Mesenchymal stem cell (in vitro differentiated cells and primary cell): Measurements from ENCODE around the gene MICAL2.

Experiments used
- DNase-seq: peaks from one replicate; pipeline ENCODE4 v3.0.0-alpha.2; 2013
- H2AFZ ChIP-seq: one replicate; pipeline ENCODE4 v1.6.1; 2013; ENCODE audit warnings: low read depth, mild to moderate bottlenecking, control low read depth, inconsistent platforms, low read length, moderate library complexity
- H2AK5ac ChIP-seq: 2 replicates; pipeline ENCODE4 v1.6.1; 2013; ENCODE audit warnings: low read length, moderate library complexity, mild to moderate bottlenecking, inconsistent platforms; ENCODE audit not compliant: severe bottlenecking
- H2BK120ac ChIP-seq: one replicate; pipeline ENCODE4 v1.6.1; 2013; ENCODE audit warnings: low read depth, mild to moderate bottlenecking, inconsistent platforms, low read length, moderate library complexity
- H2BK12ac ChIP-seq, 2 experiments: one replicate each; pipeline ENCODE4 v1.6.1; 2013; ENCODE audit warnings: inconsistent platforms in 2 of 2, low read length in 2 of 2, mild to moderate bottlenecking in 2 of 2, moderate library complexity in 2 of 2, control low read depth in 1 of 2
- H2BK15ac ChIP-seq: one replicate; pipeline ENCODE4 v1.6.1; 2013; ENCODE audit warnings: mild to moderate bottlenecking, low read depth, inconsistent platforms; ENCODE audit not compliant: poor library complexity, severe bottlenecking
- H2BK5ac ChIP-seq: 2 replicates; pipeline ENCODE4 v1.6.1; 2013; ENCODE audit warnings: low read depth, mild to moderate bottlenecking, low read length, control low read depth, inconsistent platforms; ENCODE audit not compliant: poor library complexity, severe bottlenecking
- H3K14ac ChIP-seq, 2 experiments: one replicate each; pipeline ENCODE4 v1.6.1; 2013; ENCODE audit warnings: inconsistent platforms in 2 of 2, low read length in 2 of 2, control low read depth in 1 of 2, mild to moderate bottlenecking in 1 of 2, moderate library complexity in 1 of 2
- H3K18ac ChIP-seq, 2 experiments: one replicate each; pipeline ENCODE4 v1.6.1; 2013; ENCODE audit warnings: inconsistent platforms in 2 of 2, low read length in 2 of 2, control low read depth in 1 of 2, low read depth in 1 of 2, mild to moderate bottlenecking in 1 of 2
- H3K23ac ChIP-seq, 2 experiments: one replicate each; pipeline ENCODE4 v1.6.1; 2013; ENCODE audit warnings: inconsistent platforms in 2 of 2, low read length in 2 of 2, mild to moderate bottlenecking in 2 of 2, moderate library complexity in 2 of 2, control low read depth in 1 of 2
- H3K27ac ChIP-seq: 2 replicates; pipeline ENCODE4 v1.5.1; 2013; ENCODE audit warnings: mild to moderate bottlenecking, moderate library complexity, low read length, control low read depth, inconsistent platforms; ENCODE audit not compliant: poor library complexity, severe bottlenecking
- H3K27me3 ChIP-seq, 2 experiments: 2 replicates each; pipeline versions ENCODE4 v1.6.1 to v1.7.0; 2013; ENCODE audit warnings: low read length in 2 of 2, mild to moderate bottlenecking in 2 of 2, moderate library complexity in 2 of 2, control low read depth in 1 of 2, inconsistent platforms in 1 of 2; ENCODE audit not compliant: control insufficient read depth in 1 of 2, insufficient read depth in 1 of 2
- H3K36me3 ChIP-seq, 2 experiments: 2 replicates each; pipeline versions ENCODE4 v1.6.1 to v1.7.0; 2013; ENCODE audit warnings: low read length in 2 of 2, control low read depth in 1 of 2, inconsistent platforms in 1 of 2, low read depth in 1 of 2, mild to moderate bottlenecking in 1 of 2; ENCODE audit not compliant: insufficient read depth in 2 of 2, control insufficient read depth in 1 of 2
- H3K4ac ChIP-seq, 2 experiments: one replicate each; pipeline ENCODE4 v1.6.1; 2013; ENCODE audit warnings: inconsistent platforms in 2 of 2, low read length in 2 of 2, mild to moderate bottlenecking in 2 of 2, moderate library complexity in 2 of 2, control low read depth in 1 of 2, low read depth in 1 of 2
- H3K4me1 ChIP-seq: 2 replicates; pipeline ENCODE4 v1.6.1; 2013; ENCODE audit warnings: low read depth, low read length, control low read depth; ENCODE audit not compliant: control insufficient read depth, insufficient read depth
- H3K4me2 ChIP-seq: 2 replicates; pipeline ENCODE4 v1.6.1; 2013; ENCODE audit warnings: low read length, mild to moderate bottlenecking, inconsistent platforms; ENCODE audit not compliant: poor library complexity, severe bottlenecking
- H3K4me3 ChIP-seq, 2 experiments: 2 replicates each; pipeline versions ENCODE4 v1.5.1 to v1.7.0; 2013; ENCODE audit warnings: low read length in 2 of 2, mild to moderate bottlenecking in 2 of 2, control low read depth in 1 of 2, low read depth in 1 of 2; ENCODE audit not compliant: insufficient read depth in 1 of 2
- H3K79me1 ChIP-seq: replicated peaks from 2 replicates; pipeline ENCODE4 v1.6.1; 2013; ENCODE audit warnings: mild to moderate bottlenecking, control low read depth, low read length, inconsistent platforms; ENCODE audit not compliant: poor library complexity, severe bottlenecking
- H3K9ac ChIP-seq: 2 replicates; pipeline ENCODE4 v1.7.0; 2013; ENCODE audit warnings: mild to moderate bottlenecking, low read length, moderate library complexity
- H3K9me3 ChIP-seq: 2 replicates; pipeline ENCODE4 v1.7.0; 2013; ENCODE audit warnings: mild to moderate bottlenecking, low read length; ENCODE audit not compliant: control insufficient read depth
- H4K8ac ChIP-seq: one replicate; pipeline ENCODE4 v1.6.1; 2013; ENCODE audit warnings: inconsistent platforms, mild to moderate bottlenecking, low read length, moderate library complexity
- H4K91ac ChIP-seq: one replicate; pipeline ENCODE4 v1.6.1; 2013; ENCODE audit warnings: mild to moderate bottlenecking, low read length, inconsistent platforms
- WGBS: methylation state at CpG from one replicate; pipeline ENCODE4 v1.1.7; 2013; ENCODE audit warnings: mixed read lengths; 5-methylcytosine and 5-hydroxymethylcytosine counted together

Gene MICAL2

GRCh38 chr11:12170984-12171383, 60.6 kb downstream of the MICAL2 start:
- WGBS = 39% methylated on average over 5 of the region's 5 CpGs
- Histone ChIP-seq H3K4ac (peak overlapping the region; percentile 42 to 93), H2AK5ac (peak overlapping the region; percentile 92), H2AFZ (no peak overlapping the region), H3K18ac (peak overlapping the region; percentile 55 to 80), H3K23ac (no peak overlapping the region), H2BK120ac (peak overlapping the region; percentile 50), H4K8ac (peak overlapping the region; percentile 94), H3K4me1 (peaks cover 23% of the 10 kb centered on the region), H3K4me3 (peak overlapping the region in 1 of 2 experiments; percentile 3), H3K14ac (no peak overlapping the region), H3K27ac (peak overlapping the region; percentile 48), H2BK15ac (peak overlapping the region; percentile 74), H3K4me2 (no peak overlapping the region), H3K9me3 (no peaks in the 10 kb centered on the region), H3K27me3 (no peaks in the 10 kb centered on the region), H4K91ac (peak overlapping the region; percentile 73), H3K9ac (peak overlapping the region; percentile 57), H3K36me3 (peaks cover 8 to 11% of the 10 kb centered on the region in 2 experiments), H3K79me1 (peaks cover 9% of the 10 kb centered on the region), H2BK5ac (no peak overlapping the region), H2BK12ac (peak overlapping the region; percentile 7 to 96)
- peak; percentile 77 for DNase-seq

- H2AFZ ChIP-seq = no peak overlapping the region
- no peak overlapping the region for H4K91ac ChIP-seq
- peaks cover 8 to 11% of the 10 kb centered on the region in 2 experiments for H3K36me3 ChIP-seq
- H2BK120ac ChIP-seq = no peak overlapping the region
- 95% methylated on average over 3 of the region's 3 CpGs for WGBS
- H3K27me3 ChIP-seq = no peaks in the 10 kb centered on the region
- no peak for DNase-seq
- H2AK5ac ChIP-seq = peak overlapping the region; percentile 14
- no peak overlapping the region for H3K4me2 ChIP-seq
- no peaks in the 10 kb centered on the region for H3K9me3 ChIP-seq
- no peak overlapping the region for H3K23ac ChIP-seq
- no peak overlapping the region for H3K9ac ChIP-seq
- peaks cover 21% of the 10 kb centered on the region for H3K4me1 ChIP-seq
- H3K79me1 ChIP-seq = peaks cover 9% of the 10 kb centered on the region
- peak overlapping the region; percentile 81 to 90 for H2BK12ac ChIP-seq
- H3K4ac ChIP-seq = peak overlapping the region in 1 of 2 experiments; percentile 71
- H2BK5ac ChIP-seq = no peak overlapping the region
- H3K14ac ChIP-seq = no peak overlapping the region
- H3K4me3 ChIP-seq = no peak overlapping the region
- H3K18ac ChIP-seq = peak overlapping the region in 1 of 2 experiments; percentile 70
- no peak overlapping the region for H4K8ac ChIP-seq
- H2BK15ac ChIP-seq = no peak overlapping the region
- no peak overlapping the region for H3K27ac ChIP-seq
Measured at GRCh38 chr11:12171921-12172320, 61.5 kb downstream of the MICAL2 start.

GRCh38 chr11:12172493-12173013, 62.2 kb downstream of the MICAL2 start:
- H3K9ac ChIP-seq = no peak overlapping the region
- H3K79me1 ChIP-seq = peaks cover 9% of the 10 kb centered on the region
- no peak overlapping the region for H3K4ac ChIP-seq
- H3K36me3 ChIP-seq = peaks cover 8 to 11% of the 10 kb centered on the region in 2 experiments
- no peaks in the 10 kb centered on the region for H3K9me3 ChIP-seq
- H4K91ac ChIP-seq = no peak overlapping the region
- no peak for DNase-seq
- H3K27ac ChIP-seq = no peak overlapping the region
- no peak overlapping the region for H3K4me3 ChIP-seq
- H3K23ac ChIP-seq = no peak overlapping the region
- no peak overlapping the region for H3K14ac ChIP-seq
- H2BK120ac ChIP-seq = no peak overlapping the region
- no peak overlapping the region for H2BK15ac ChIP-seq
- peaks cover 17% of the 10 kb centered on the region for H3K4me1 ChIP-seq
- no peak overlapping the region for H2AFZ ChIP-seq
- H3K4me2 ChIP-seq = no peak overlapping the region
- 72% methylated on average over 2 of the region's 3 CpGs for WGBS
- no peaks in the 10 kb centered on the region for H3K27me3 ChIP-seq
- H2AK5ac ChIP-seq = peak overlapping the region; percentile 14
- no peak overlapping the region for H4K8ac ChIP-seq
- H2BK5ac ChIP-seq = no peak overlapping the region
- H2BK12ac ChIP-seq = no peak overlapping the region
- H3K18ac ChIP-seq = no peak overlapping the region

GRCh38 chr11:12173111-12173510, 62.7 kb downstream of the MICAL2 start:
- no peak overlapping the region for H2BK15ac ChIP-seq
- no peak overlapping the region for H4K8ac ChIP-seq
- H3K27me3 ChIP-seq = no peaks in the 10 kb centered on the region
- DNase-seq = no peak
- no peak overlapping the region for H4K91ac ChIP-seq
- H3K36me3 ChIP-seq = peaks cover 8% of the 10 kb centered on the region in 2 experiments
- H3K23ac ChIP-seq = no peak overlapping the region
- H2AFZ ChIP-seq = no peak overlapping the region
- H3K9me3 ChIP-seq = no peaks in the 10 kb centered on the region
- no peak overlapping the region for H3K14ac ChIP-seq
- H3K4me3 ChIP-seq = no peak overlapping the region
- H3K4me2 ChIP-seq = no peak overlapping the region
- peaks cover 15% of the 10 kb centered on the region for H3K4me1 ChIP-seq
- WGBS = 86% methylated on average over 4 of the region's 4 CpGs
- H2BK12ac ChIP-seq = no peak overlapping the region
- H3K79me1 ChIP-seq = peaks cover 11% of the 10 kb centered on the region
- H3K27ac ChIP-seq = no peak overlapping the region
- no peak overlapping the region for H3K18ac ChIP-seq
- H2BK5ac ChIP-seq = no peak overlapping the region
- peak overlapping the region; percentile 67 for H2AK5ac ChIP-seq
- H3K4ac ChIP-seq = peak overlapping the region in 1 of 2 experiments; percentile 6
- H2BK120ac ChIP-seq = no peak overlapping the region
- H3K9ac ChIP-seq = no peak overlapping the region
